ELR (cell line): ENCODE measurements around the gene HNF1A.
A peak's percentile ranks its signal among the peaks of the same experiment; 100 is the strongest.

Experiments
- DNase-seq: peaks from one replicate; pipeline ENCODE4 v3.0.0-alpha.2; 2015; ENCODE audit warnings: low read depth

HNF1A gene

DNA sequence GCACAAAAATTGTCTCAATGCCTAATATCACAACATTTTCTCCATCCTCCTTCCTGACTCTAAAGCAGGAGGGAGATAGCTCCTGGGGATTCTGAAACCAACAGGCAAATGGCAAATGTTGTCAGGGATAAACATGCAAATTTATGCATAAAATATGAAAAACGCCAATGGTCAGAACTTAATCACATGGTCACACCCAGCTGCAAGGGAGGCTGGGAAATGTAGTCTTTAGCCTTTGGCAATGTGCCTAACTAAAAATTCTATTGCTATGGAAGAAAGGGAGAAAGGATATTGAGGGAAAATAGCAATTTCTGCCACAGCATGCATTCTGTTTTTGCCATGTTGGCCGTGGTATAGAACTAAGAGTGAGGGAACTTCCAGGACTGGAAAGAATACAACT, 72.4 kb downstream of the HNF1A start:
- DNase-seq = peak; percentile 60
